GM18861 (cell line): ENCODE measurements around the gene HPS4.
A peak's percentile ranks its signal among the peaks of the same experiment; 100 is the strongest.

ENCODE experiments used
- ATAC-seq: cut with Tn5 transposase; IDR thresholded peaks from one replicate; pipeline ENCODE4 v1.9.1; 2021; ENCODE audit not compliant: unreplicated experiment

The HPS4 gene

DNA sequence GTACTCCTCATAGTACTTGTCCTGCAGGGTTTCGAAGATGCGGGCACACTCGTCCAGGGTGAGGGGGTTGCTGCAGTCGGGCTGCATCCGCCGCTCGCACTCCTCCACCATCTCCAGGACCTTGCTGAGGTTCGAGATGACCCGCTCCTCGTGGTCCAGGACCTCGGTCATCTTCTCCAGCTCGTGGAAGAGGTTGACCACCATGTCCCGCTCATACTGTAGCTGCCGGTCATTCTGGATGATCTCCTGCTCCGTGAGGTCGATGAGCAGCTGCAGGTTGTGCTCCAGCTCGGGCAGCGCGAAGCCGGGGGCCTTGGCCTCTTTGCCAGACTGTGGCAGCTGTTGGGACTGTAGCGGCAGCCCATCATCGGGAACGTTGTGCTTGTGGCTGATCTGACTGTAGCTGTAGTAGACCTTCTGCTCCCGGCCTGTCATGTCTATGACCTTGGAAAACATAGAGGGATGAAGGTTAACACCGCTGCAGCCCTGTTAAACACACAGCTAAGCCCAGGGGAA lies 15.7 kb upstream of the HPS4 start:
- ATAC-seq = no peak

DNA sequence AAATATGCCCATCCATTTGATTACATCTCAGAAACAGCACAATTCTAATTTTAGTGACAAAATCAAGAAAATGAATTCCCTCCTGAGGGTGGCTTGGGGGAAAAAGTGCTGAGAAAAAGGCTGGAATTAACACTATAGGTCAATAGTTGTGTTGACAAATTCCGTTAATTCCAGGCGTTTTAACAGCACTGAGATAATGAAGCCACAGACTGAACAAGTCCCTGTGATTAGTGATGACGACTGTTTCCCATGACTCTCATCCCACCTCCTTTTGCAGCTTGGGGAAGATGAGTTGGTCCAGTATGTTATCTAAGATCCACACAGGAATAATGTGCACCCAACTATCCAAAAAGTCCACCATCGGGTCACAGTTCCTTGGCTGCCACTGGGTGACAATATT lies 12.9 kb upstream of the HPS4 start:
- ATAC-seq = no peak

DNA sequence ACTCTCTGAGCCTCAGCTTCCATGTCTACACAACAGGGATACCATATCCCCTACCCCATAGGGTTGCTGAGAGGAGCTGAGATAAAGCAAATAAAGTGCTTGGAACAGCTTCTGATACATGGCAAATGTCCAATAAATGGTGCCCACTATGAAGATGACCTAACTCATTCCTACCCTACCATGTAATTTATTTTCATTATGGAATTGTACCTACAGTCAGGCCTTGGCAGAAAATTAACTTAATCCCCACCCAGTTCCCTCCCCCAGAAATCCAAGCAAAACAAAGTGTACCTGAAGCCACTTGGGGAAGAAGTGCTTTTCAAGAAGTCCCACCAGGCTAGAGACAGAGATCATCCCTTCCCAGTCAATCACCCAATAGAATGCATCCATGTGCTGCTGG lies 10.9 kb upstream of the HPS4 start:
- ATAC-seq = no peak

DNA sequence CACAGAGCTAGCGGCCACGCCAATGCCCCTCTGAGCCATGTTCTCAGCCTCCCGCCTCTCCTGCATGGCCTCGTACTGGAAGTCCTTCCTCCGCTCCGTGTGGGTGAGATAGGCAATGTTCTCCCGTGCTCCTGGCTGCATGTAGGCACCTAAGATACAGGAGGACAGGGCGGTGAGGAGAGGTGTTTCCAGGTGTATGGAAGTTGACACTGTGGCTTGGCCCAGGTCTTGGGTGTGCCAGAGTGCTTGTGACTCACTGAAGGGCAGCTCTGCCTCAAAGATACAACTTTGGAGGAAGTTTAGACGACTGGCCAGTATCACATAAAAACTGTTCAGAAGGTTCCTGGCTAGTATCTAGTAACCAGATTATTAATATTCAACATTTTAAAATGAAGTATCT lies 8.6 kb upstream of the HPS4 start:
- ATAC-seq = no peak

DNA sequence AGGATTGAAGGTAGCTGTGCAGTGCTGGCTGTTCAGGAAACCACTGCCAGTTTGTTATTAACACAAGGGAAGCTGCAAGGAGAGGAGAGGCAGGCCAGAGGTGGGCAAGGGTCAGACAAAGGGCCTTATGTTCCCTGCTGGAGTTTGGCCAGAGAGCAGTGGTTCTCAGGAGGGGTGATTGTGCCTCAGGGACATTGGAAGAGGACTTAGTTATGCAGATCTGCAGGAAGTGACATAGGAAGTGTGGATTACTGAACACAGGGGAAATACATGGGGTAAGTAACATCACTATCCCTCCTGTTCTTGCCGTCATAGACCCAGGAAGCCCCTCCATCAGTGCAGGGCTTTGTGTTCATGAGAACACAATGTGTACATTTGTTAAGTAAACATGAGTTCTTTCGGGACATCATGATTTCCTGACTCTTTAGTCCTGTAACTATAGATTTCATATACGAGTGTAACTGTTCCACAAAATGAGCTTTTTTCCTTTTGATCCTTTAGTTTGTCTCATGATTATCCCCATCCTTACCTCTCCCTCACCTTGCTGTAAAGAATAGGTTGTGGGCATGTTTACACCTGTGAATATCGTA lies 6.0 kb upstream of the HPS4 start:
- no peak for ATAC-seq

GRCh38 chr22:26487996-26488395 lies 4.4 kb upstream of the HPS4 start:
- no peak for ATAC-seq

DNA sequence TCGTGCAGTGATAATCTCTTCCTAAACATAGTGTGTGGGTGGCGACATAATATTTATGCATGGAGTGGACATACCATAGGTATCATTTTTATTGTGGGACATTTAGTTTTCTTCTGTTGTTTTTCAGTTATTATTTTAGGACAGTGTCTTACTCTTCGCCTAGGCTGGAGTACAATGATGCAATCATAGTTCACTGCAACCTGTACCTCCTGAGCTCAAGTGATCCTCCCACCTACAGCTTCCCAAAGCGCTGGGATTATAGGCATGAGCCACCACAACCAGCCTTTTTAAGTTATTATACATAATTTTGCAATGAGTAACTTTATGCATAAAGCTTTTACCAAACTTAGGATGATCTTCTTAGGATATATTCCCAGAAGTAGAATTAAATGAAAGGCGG lies 2.8 kb upstream of the HPS4 start:
- no peak for ATAC-seq

DNA sequence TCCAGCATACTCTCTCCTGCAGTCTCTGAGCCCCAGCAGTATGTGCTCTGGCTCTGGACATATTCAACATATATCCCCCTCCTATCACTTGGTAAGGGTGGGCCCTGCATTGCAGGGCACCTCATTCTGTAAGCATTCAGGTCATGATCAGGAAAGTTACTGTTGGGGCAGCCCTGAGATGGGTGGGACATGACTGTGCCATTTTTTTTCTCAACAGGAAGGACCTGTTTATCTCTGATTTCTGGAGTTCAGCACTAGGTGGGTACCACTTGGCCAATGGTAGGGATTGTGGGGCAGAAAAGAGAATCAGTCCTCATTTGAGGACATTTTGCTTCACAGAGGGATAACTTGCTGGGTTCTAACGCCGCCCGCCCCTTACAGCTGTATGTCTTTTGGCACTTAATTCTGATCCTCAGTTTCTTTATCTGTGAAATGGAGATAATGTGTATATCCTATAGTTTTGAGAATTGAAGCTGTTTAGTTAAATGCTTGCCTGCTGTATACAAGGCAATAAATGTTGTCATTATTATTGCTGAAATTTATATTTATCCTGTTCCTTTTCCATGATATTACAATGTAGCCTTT lies 2.3 kb upstream of the HPS4 start:
- ATAC-seq = no peak

DNA sequence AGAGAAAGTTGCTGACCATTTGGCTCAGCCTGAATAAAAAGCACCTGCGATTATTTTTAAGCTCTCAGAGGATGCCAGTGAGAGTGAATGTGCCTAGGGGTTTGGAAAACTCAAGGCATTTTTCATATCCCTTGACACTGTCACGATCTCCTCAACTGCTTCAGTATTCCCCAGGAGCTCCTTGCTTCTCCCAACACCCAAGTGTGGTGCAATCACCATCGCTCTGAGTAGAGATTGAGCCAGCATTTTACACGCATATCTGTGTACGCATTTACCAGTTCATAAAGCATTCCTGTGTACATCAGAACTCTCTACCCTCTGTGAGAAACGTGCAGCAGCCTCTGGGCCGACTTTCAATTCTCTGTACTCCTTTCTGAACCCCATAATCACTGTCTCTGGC lies 1.4 kb upstream of the HPS4 start:
- ATAC-seq = no peak

GRCh38 chr22:26484360-26484706 lies 750 bp upstream of the HPS4 start:
- peak; percentile 13 for ATAC-seq

- no peak for ATAC-seq
These were observed 542 bp downstream of the HPS4 start for GRCh38 chr22:26483043-26483438.

DNA sequence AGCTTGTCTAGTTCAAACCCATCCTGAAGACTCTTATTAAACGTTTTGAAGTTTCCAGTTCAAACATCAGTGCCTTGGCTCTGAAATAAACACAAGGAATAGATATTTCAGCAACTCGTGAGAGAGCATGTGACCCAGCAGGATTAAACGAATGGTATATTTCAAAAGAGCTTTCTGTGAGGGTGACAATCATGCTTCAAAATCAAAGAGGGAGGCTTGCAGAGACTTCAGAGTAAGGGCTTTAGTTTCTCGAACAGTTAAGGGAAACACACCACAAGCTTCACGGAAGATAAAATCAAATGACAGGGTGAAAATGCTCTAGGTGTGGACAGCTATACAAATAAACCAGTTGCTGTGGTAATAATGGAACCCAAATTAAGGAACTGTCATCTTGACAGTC lies 1.4 kb downstream of the HPS4 start:
- ATAC-seq = no peak

DNA sequence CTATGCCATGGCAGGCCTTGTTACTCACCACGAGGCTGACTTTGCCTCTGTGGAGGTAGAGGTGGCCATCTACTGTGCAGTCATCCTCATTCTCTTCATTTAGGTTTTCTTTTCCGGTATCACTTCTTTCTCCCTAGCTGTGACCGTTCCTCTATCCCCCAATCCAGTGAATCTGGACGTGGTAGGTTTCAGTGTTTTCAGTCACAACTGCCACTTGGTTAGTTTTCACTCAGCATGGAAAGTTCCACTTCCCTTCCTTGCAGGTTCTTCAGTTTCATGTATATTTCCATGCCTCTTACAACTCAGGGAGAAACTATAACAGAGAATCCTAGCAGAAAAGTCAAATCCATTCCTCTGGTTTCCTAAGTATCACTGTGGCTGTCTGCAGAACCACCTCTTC lies 1.9 kb downstream of the HPS4 start:
- ATAC-seq = no peak

DNA sequence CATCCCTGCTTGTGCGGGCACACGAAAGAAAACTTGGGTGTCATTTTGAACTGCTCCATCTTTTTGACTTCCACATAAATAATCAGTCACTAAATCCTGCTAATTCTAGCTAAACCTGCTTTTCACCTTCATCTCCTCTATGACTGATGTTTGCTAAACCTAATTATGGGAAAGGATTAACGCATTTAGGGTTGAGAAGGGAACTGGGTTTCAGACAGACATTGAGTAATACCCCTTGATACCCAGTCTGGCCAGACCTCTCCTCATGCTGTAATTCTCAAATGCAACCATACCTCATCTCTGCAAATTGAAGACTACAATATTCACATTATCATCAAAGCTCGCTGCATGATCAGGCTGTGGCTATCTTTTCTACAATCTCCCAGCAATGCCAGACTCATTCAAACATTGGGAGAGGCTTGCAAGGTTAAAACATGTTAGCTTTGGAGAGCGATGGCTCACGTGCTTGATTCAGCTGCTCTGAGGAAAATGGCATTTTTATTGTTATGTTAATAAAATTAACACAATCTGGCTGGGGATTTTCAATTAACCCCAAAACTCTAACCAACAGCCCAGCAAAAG lies 2.4 kb downstream of the HPS4 start:
- no peak for ATAC-seq

DNA sequence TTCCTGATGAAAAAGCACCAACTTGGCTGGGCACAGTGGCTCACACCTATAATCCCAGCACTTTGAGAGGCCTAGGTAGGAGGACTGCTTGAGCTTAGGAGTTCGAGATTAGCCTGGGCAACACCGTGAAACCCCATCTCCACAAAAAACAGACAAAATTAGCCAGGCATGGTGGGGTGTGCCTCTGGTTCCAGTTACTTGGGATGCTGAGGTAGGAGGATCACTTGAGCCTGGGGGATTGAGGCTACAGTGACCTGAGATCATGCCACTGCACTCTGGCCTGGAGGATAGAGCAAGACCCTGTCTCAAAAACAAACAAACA lies 3.0 kb downstream of the HPS4 start:
- ATAC-seq = no peak

DNA sequence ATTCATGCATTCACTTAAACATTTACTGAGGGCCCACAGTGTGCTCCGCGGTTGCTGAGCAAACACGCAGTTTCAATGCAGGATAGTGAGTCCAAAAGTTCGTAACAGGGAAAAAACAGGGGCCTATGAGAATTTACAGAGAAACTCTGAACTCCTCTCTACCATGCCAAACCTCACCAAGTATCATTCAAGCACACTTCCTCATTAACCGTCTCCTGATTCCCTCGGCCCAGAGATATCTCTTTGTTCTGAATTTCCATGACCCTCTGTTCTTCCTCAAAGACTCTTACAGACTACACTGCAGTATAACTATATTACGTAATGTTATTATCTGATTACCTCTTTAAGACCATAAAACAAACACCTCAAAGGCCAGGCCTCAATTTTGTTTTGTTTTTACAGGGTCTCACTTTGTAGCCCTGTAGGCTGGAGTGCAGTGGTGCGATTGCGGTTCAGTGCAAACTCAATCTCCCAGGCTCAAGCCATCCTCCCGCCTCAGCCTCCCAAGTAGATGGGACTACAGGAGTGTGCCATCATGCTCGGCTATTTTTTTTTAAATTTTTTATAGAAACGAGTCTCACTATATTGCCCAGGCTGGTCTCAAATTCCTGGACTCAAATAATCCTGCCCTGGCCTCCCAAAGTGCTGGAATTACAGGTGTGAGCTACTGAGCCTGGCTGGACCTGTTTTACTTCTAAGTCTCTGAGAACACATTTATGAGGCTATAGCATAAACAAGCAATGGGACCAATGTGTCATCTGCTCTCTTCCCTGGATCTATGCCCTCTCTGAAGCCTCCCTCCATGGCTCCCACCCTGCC lies 3.6 kb downstream of the HPS4 start:
- ATAC-seq = no peak

GRCh38 chr22:26479043-26479791 lies 4.4 kb downstream of the HPS4 start:
- ATAC-seq = no peak

DNA sequence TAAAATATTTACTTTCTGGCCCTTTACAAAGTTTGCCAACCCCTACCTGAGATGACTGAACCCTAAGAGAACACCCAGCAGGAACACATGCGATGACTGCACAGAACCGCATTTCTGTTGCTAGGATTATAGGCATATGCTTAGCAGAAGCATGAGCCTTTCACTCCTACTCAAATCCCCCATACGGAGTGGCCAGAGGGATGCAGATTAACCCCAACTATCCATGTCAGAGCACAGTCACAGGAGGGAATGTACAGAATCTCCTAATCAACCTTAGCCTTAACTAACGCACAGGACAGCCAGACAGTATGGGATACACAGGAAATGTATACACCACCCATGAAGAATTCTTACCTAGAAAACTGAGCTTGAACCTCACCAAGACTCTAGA lies 6.2 kb downstream of the HPS4 start:
- ATAC-seq = no peak

GRCh38 chr22:26476705-26477340 lies 6.8 kb downstream of the HPS4 start:
- no peak for ATAC-seq

GRCh38 chr22:26474682-26475081 lies 8.9 kb downstream of the HPS4 start:
- ATAC-seq = no peak

DNA sequence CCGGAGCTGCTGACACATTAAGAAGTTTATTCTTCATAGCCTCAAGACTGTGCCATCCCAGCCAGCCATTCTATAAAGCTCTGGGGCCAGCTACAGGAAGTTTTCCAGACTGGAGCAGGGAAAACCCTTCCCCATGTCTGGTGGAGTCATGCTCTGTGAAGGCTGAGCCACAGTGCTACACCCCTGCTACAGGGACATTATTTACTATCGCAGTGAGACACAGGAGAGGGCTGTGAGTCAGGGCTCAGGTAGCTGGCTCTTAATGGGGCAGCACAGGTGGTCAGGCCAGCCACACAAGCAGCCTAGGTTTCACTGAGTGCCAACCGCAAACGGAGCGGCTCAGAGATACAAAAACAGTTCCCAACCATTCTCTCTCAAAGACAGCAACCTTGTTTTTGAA lies 12.1 kb downstream of the HPS4 start:
- no peak for ATAC-seq
